Right atrium auricular region (tissue), 2 donors: ENCODE data around the gene GUCD1. TPM values are rescaled to one million over a fixed set of nuclear protein-coding genes. Genes with fewer than 3 reads are reported as not detected.
A peak's percentile ranks its signal among the peaks of the same experiment; 100 is the strongest.

Source experiments
- DNase-seq: peaks from one replicate; pipeline ENCODE4 v3.0.0-alpha.2; 2019; ENCODE audit warnings: low spot score
- H3K27ac ChIP-seq, 2 donors: fragments of 200-600 bp; sonication (generic); 1 replicate in 1 of 2; 2 replicates in 1 of 2; pipeline ENCODE4 v1.5.1; 2016 to 2019
- H3K27me3 ChIP-seq, 2 donors: fragments of 200-600 bp; sonication (generic); one replicate each; pipeline versions ENCODE4 v1.5.1 to v1.6.0; 2017 to 2019
- H3K36me3 ChIP-seq: fragments of 200-600 bp; sonication (generic); one replicate; pipeline ENCODE4 v1.5.1; 2016
- H3K4me1 ChIP-seq, 2 donors: fragments of 200-600 bp; sonication (generic); one replicate each; pipeline versions ENCODE4 v1.5.1 to v1.6.0; 2017 to 2019
- H3K4me3 ChIP-seq, 2 donors: fragments of 200-600 bp; sonication (generic); 1 replicate in 1 of 2; 2 replicates in 1 of 2; pipeline ENCODE4 v1.5.1; 2017 to 2019; ENCODE audit warnings: mild to moderate bottlenecking in 1 of 2, moderate library complexity in 1 of 2
- H3K9me3 ChIP-seq, 2 donors: fragments of 200-600 bp; sonication (generic); one replicate each; pipeline ENCODE4 v1.5.1; 2019
- total RNA-seq, 2 donors: library from RNA; depleted of rRNA; stranded (reverse); fragments of >200 nt; gene quantifications; one replicate each; pipeline ENCODE4 v1.1.0, GENCODE V29; 2016
- TF ChIP-seq, protein P1 (sequence below), 2 donors: fragments of 200-600 bp; sonication (generic); IDR thresholded peaks; one replicate each; pipeline ENCODE4 v1.5.1; 2019; ENCODE audit warnings: antibody characterized with exemption in 2 of 2

Gene GUCD1
- total RNA-seq, 2 donors from 2014 or later: 132 to 147 TPM

DNA sequence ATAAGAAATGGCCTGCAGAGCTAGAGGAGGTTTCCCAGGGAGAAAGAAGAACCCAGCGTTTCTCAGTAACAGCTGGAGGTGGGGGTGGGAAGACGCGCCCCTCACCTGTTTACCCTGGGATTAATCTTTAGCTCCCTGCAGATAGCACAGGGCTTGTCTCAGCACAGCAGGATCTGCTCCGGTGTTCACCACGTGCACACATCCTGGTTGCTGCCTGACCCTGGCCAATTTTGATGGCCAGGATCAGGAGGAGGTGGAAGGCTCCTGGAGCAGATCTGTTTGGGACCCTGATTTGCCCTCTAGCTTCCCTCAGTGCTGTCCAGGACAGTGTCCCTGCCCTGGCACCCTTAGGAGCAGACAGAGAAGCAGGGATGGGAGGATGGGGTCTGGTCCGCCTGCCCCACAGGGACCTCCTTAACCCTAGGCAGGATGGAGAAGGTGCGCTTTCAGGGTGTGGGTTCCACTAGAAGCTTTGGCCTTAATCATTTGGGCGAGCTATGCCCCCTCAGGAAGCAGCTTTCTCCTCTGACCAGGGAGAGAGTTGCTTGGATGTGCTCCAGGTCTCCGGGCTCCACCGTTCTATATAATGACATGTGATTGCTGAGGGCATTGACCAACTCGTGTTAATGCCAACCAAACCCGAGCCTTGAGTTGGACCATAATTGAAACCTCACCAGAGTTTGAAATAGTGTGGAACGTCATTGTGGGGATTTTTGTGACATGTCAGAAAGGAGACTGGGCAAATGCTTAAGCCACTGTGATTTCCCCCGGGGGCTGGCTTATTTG lies 40.5 kb downstream of the GUCD1 start:
- TF ChIP-seq, protein P1, sequence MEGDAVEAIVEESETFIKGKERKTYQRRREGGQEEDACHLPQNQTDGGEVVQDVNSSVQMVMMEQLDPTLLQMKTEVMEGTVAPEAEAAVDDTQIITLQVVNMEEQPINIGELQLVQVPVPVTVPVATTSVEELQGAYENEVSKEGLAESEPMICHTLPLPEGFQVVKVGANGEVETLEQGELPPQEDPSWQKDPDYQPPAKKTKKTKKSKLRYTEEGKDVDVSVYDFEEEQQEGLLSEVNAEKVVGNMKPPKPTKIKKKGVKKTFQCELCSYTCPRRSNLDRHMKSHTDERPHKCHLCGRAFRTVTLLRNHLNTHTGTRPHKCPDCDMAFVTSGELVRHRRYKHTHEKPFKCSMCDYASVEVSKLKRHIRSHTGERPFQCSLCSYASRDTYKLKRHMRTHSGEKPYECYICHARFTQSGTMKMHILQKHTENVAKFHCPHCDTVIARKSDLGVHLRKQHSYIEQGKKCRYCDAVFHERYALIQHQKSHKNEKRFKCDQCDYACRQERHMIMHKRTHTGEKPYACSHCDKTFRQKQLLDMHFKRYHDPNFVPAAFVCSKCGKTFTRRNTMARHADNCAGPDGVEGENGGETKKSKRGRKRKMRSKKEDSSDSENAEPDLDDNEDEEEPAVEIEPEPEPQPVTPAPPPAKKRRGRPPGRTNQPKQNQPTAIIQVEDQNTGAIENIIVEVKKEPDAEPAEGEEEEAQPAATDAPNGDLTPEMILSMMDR (IDR thresholded peaks at IDR 0.05): no peak
- H3K4me3 ChIP-seq: no peak overlapping the region
- no peak for DNase-seq
- H3K27ac ChIP-seq: no peak overlapping the region
- peaks cover 0 to 40% of the 10 kb centered on the region in 2 donors for H3K4me1 ChIP-seq
- no peaks in the 10 kb centered on the region for H3K36me3 ChIP-seq
- H3K27me3 ChIP-seq: no peaks in the 10 kb centered on the region
- no peaks in the 10 kb centered on the region for H3K9me3 ChIP-seq

DNA sequence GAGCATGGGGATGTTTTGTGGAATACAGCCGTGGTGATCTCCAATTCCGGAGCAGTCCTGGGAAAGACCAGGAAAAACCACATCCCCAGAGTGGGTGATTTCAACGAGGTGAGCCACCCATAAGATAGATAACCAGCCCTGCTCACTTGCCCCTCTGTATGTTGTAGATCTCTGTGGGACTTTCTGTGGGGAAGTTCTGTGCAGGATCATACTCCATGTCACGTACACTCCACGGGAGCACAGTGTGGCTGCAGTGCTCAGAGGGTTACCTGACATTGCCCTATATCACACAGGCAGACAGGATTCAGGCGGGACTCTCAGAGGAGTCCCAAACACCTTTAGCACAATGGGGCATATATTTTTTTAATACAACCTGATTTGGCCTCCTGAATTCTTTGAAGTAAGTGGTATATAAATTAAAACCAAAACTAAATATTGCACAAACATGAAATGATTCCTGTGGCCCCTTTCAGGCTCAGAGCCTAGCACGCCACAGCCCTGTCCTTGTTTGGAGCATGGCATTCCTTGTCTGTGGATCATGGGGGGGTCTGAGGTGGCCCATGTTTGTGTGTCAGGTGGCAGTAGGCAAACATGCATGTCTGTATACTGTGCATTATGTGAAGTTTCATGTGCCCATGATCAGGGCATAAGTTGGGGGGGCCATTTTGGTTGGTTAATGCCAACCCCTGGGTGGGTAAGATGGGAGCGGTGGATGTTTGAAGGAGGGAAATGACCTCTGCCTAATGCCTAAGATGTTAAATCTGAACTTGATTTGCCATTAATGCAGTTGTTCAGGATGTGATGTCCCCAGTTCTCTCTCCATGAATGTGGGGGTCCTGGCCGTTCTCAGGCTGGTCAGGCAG lies 41.3 kb downstream of the GUCD1 start:
- TF ChIP-seq, protein P1 (IDR thresholded peaks at IDR 0.05): no peak
- DNase-seq: no peak
- Histone ChIP-seq H3K36me3 (no peaks in the 10 kb centered on the region), H3K4me1 (peaks cover 0 to 40% of the 10 kb centered on the region in 2 donors), H3K27me3 (no peaks in the 10 kb centered on the region), H3K27ac (no peak overlapping the region), H3K4me3 (no peak overlapping the region), H3K9me3 (no peaks in the 10 kb centered on the region)

DNA sequence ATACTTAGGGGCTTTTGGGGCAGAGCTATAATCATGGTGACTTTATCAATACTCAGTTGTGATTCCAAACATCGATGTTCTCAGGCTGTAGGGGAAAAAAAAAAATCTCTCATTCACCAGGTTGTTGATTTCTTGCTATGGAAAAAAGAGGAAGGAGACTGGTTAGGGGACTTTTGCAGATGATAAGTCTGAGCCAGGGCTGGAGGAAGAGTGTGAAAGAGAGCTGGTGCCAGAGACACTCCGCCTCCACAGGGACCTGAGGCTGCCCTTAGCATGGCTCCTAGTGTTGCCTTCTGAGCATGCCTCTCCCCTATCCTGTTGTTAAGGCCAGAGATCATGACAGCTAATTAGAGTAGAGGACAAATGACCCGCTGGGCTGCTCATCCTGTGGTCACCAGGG lies 42.9 kb downstream of the GUCD1 start:
- no peak overlapping the region for H3K4me3 ChIP-seq
- no peaks in the 10 kb centered on the region for H3K9me3 ChIP-seq
- peaks cover 0 to 42% of the 10 kb centered on the region in 2 donors for H3K4me1 ChIP-seq
- TF ChIP-seq, protein P1 (IDR thresholded peaks at IDR 0.05): no peak
- H3K36me3 ChIP-seq: no peaks in the 10 kb centered on the region
- no peaks in the 10 kb centered on the region for H3K27me3 ChIP-seq
- no peak for DNase-seq
- H3K27ac ChIP-seq: peak overlapping the region; percentile 25 to 39

DNA sequence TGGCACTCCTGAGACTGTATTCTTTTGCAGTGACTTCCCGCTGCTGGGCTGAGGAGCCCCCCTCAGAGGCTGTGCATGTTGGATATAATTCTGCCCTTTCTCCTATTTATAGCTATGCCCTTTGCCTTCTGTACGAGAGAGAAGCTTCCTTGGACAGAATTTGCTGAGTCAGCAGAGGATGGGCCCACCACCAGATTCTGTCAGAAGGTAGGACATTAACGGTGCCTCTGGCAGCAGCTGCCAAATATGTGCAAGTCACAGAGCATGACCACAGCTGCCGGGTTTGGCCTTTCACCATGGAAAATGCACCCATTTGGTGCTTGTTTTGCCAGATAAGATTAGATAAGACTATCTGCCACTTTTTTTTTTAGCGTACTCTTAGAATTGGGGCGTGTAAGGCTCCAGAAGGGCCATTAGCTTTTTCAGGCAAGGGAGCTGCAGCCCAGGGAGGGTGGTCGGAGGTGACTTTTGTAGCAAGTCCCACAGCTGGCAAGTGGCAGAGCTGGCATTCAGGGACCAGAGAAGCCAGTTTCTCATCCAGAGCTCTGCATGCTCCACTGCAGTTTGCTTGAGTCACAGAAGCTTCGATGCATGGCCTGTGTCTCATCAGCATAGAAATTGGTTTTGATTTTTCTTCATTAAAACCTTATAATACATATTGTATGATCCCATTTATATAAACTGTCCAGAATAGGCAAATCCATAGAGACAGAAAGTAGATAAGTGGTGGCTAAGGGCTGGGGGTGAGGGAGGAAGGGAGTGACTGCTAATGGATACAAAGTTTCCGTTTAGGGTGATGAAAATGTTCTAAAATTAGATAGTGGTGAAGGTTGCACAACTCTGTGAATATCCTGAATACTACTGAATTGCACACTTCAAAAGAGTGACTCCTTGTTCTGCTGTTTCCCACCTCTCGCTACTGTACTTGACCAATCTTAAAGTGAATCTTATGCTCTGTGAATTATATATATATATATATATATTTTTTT lies 44.0 kb downstream of the GUCD1 start:
- TF ChIP-seq, protein P1 (IDR thresholded peaks at IDR 0.05): no peak
- Histone ChIP-seq H3K36me3 (no peaks in the 10 kb centered on the region), H3K9me3 (no peaks in the 10 kb centered on the region), H3K27ac (peak overlapping the region; percentile 31 to 39), H3K4me3 (no peak overlapping the region), H3K27me3 (no peaks in the 10 kb centered on the region), H3K4me1 (peaks cover 0 to 38% of the 10 kb centered on the region in 2 donors)
- DNase-seq: no peak

DNA sequence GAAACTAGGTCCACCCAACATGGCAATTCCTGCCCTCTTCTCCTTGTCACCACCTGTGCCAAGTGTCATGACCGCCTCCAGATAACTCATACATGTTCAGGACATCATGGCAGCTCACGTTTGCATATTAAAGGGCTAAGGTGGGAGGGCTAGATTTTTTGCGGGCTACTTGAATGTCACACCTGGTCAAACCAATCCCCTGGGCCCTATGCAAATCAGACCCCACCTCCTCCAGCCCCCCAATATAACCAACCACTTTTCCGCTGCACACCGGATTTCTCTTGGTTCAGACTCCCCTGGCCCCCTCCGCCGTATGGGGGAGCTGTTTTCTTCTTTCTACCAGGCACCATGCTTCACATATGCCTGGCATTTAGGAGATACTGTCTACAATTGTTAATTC lies 47.2 kb downstream of the GUCD1 start:
- Histone ChIP-seq H3K36me3 (no peaks in the 10 kb centered on the region), H3K4me3 (no peak overlapping the region), H3K27me3 (no peaks in the 10 kb centered on the region), H3K27ac (no peak overlapping the region), H3K4me1 (peaks cover 0 to 39% of the 10 kb centered on the region in 2 donors), H3K9me3 (no peaks in the 10 kb centered on the region)
- TF ChIP-seq, protein P1 (IDR thresholded peaks at IDR 0.05): no peak
- no peak for DNase-seq
